GM19452 (cell line): ENCODE measurements around the gene MMP13.
"Not testable (repeated sequence)": the region's sequence is repeated elsewhere in the genome, so short reads cannot be mapped to it uniquely, and the experiment has no call there.

Experiments used
- ATAC-seq: cut with Tn5 transposase; IDR thresholded peaks from one replicate; pipeline ENCODE4 v1.9.1; 2021; ENCODE audit not compliant: unreplicated experiment

The MMP13 gene

GRCh38 chr11:102936864-102937509, 18.5 kb downstream of the MMP13 start:
- peak; percentile 57 for ATAC-seq

- no peak for ATAC-seq
Observed at GRCh38 chr11:102935514-102935913, 20.0 kb downstream of the MMP13 start.

GRCh38 chr11:102934735-102935134, 20.8 kb downstream of the MMP13 start:
- ATAC-seq: no peak

DNA sequence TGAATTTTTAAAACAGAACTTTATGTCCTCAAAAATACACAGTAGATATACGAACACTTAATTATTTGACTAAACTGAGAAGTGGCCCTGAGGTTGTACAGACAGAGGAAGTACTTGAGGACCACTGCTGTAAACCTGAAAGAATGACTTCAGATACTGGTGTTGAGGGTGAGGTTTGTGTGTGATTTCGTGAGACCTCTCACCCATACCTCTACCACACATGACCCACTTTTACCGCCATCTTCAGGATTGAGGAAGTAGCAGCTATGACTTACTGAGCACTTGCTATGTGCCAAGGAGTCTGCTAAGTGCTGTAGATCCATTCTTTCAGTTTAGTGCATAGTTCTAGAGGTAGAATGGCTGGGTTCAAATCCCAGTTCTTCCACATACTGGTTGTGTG, 21.9 kb downstream of the MMP13 start:
- ATAC-seq: peak; percentile 65

- no peak for ATAC-seq
Observed at GRCh38 chr11:102932678-102933077, 22.9 kb downstream of the MMP13 start.

DNA sequence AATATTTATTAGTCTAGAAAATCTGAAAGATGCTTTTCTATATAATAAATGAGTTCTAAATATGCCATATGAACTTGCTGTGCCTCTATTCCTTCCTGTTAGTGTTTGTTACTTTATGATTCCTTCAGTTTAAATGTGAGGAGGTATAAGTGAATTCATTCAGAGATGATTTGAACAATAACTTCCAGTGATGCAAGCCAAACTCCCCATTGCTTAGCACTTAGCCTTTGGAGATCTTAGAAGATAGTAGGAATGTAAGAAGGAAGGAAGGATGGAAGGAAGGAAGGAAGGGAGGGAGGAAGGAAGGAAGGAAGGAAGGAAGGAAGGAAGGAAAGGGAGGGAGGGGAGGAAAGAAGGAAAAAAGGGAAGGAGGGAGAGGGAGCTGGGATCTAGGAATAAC, 25.1 kb downstream of the MMP13 start:
- ATAC-seq: no peak

DNA sequence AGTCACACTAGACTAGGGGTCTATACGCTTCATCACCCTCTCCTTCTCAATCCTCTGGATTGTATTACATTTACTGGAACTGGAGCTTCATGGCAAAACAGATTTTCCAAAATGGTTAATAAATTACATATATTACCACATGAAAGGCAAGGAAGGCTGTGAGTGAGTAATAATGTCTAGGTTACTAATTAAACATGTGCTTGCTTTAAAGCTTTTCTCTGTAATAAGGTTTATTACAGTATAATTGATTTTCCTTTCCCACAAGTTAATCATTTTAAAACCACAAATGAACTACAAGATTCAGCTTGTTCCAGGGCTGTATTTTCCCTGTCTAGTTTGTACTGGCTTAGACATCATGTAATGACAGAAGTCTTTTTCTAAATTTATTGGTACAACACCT, 25.6 kb downstream of the MMP13 start:
- ATAC-seq: no peak

GRCh38 chr11:102929166-102929565, 26.4 kb downstream of the MMP13 start:
- no peak for ATAC-seq

DNA sequence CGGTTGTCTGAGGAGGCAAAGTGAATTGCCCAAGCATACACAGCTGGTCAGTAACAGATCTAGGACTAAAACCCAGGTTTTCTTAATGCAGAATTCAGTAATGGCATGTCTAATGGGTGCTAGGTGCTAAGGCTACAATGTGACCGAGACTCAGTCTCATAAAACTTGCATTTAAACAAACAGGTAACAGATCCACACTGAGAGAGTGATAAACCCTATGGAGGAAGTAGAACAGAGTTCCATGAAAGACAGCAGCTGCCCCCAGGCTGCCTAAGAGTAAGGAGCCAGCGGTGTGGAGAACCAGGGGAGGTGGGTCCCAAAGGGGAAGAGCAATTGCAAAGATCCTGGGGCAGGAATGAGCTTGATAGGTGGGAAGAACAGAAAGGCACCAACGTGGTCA, 27.3 kb downstream of the MMP13 start:
- ATAC-seq: no peak

- ATAC-seq: no peak
Observed at GRCh38 chr11:102927624-102927990, 27.9 kb downstream of the MMP13 start.

GRCh38 chr11:102926961-102927623, 28.4 kb downstream of the MMP13 start:
- no peak for ATAC-seq

- ATAC-seq: no peak
Observed at GRCh38 chr11:102926517-102926916, 29.0 kb downstream of the MMP13 start.

DNA sequence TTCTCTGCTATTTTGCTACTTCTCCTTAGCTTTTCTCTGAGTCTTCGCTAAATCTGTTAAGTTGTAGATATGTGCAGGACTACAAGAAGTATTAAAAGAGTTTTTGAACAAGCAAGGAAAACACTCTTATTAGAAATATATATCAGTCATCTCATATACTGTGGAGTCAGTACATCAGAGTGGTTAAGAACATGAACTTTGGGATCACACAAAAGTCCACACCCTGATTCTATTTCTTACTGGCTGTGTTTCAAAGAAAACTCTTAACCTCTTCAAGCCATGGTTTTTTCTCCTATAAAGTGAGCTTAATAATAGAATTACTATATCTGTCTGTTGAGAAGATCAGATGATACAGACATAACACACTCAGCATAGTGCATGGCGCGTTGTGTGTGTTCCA, 29.5 kb downstream of the MMP13 start:
- no peak for ATAC-seq

DNA sequence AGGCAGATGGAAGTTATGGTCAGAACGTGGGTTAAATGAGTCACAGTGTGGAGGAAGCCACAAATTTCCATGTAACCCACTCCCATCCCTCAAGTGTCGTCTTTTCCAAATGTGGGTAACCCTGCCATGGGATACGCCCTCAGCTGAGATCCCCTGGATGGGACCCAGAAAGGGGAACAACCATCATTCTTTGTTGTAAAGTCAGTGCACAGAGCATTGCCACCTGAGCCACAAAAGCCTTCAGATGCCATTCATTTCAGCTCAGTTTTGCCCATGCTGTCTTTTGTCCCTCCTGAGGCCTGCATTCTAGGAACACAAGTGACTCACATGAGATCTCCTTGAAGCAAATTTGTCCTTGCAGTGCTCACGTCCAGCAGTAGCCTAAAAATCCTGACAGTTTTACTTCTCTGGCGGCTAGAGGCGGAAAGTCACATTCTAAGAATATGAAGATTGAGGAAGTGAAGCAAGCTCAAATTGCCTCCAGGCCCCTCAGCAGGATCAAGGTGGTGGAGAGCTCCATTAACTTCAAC, 30.6 kb downstream of the MMP13 start:
- ATAC-seq: no peak

- no peak for ATAC-seq
Observed at GRCh38 chr11:102921587-102922220, 33.8 kb downstream of the MMP13 start.

DNA sequence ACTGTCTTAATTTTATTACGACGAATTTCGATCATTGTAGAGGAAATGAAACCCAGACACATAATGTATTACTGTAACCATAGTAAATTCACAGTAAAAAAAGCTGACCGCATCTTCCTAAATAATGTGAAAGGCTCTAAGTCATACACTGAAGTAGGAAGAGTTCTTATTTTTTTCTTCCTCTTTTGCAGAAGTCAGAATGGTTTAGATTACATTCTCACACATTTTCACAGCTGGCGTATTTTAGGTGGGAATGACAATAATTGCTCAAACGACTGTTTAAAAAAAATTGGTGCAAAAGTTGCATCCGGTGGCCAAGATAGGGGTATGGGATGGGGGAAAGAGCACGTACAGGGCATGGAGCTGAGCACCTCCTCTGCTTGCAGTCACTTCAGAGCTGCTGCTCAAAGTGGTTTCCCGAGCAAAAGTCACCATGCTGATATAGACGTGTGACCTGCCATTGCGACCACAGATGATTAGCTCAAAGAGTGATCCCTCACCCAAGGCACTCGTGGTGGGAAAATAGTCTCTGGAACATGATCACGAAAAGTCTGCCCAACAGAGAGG, 35.3 kb downstream of the MMP13 start:
- peak; percentile 94 for ATAC-seq

DNA sequence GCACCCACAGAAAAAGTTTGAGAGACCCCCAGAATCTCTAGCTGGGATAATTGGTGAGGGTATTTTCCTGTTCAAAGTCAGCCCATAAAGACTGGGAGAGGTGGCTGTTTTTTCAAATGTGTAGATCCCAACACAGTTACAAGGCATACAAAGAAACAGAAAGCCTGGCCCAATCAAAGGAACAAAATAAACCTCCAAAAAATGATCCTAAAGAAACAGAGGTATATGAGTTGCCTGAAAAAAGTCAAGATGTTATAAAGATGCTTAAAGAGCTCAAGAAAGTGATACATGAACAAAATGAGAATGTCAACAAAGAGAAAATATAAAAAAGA, 40.5 kb downstream of the MMP13 start:
- ATAC-seq: no peak

DNA sequence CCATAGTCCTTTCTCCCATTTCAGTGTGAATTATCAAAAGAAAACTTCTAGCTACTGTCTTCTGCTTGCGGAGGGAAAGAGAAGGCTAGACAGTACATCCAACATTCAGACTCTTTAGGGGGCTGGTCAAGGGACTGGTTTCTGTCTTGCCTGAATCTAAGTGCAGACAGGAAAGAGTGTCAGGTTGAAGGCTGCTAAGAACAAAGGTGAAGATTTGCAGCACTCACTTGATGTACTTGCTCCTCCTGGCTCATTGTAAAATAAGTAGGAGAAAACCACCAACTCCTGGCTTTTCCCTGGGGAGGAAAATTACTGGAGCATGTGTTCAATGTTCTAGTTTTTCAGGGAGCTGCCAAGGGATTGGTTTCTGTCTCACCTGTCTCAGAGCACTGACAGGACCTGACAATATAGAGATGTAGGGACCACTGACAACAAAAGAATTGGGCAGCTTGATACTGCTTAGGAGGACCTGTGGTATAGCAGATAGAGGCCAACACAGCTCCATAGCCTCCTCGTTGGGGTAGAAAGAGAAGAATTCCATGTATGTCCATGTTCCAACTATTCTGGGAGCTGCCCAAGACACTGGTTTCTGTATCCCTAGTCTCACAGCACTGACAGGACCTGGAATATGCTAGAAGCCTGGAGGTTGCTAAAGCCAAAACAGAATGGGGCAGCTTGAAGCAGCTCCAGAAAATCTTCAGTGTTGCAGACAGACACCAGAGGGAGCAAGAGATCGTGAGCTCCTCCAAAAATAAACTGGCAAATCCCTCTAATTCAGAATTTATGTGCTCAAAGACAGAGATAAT, 41.1 kb downstream of the MMP13 start:
- no peak for ATAC-seq

DNA sequence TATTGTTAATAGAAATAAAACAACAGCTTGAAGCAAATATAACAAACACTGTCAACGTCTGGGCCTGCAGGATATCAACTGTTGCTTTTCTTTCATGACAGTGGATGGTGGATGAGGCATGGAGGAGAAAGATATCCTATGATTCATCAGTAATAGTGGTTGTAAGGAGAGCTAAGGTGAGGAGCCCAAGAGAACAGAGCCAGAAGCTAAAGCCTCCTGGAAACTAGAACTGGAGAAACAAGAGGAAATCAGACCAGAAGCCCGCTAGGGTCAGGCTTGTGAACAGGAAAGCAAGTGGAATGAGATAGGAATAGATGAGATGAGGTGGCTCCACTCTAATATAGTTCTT, 43.1 kb downstream of the MMP13 start:
- ATAC-seq: no peak

GRCh38 chr11:102911758-102912481, 43.6 kb downstream of the MMP13 start:
- no peak for ATAC-seq

GRCh38 chr11:102905848-102906247, 49.7 kb downstream of the MMP13 start:
- ATAC-seq: not testable (repeated sequence)
